Caki2 (cell line): ENCODE data around the gene PRDM16. TPM values are rescaled to one million over a fixed set of nuclear protein-coding genes. Genes with fewer than 3 reads are reported as not detected.

Experiments
- DNase-seq: peaks from one replicate; pipeline ENCODE4 v3.0.0-alpha.2; 2015; ENCODE audit warnings: low read depth
- in situ Hi-C: cut with HindIII; loops from 2 replicates; pipeline ENCODE4 v1.10.0; 2016; ENCODE audit warnings: low sequenced_read_pairs, low pct_unique_long_range_greater_than_20kb, mixed read lengths
- total RNA-seq: library from RNA; depleted of rRNA; stranded (reverse); fragments of >200 nt; shearing (Covaris generic); gene quantifications from 2 replicates; pipeline ENCODE4 v1.2.3, GENCODE V29; 2014; ENCODE audit warnings: low replicate concordance

Gene PRDM16
- total RNA-seq, 1 experiment from 2014 or later: not detected

DNA sequence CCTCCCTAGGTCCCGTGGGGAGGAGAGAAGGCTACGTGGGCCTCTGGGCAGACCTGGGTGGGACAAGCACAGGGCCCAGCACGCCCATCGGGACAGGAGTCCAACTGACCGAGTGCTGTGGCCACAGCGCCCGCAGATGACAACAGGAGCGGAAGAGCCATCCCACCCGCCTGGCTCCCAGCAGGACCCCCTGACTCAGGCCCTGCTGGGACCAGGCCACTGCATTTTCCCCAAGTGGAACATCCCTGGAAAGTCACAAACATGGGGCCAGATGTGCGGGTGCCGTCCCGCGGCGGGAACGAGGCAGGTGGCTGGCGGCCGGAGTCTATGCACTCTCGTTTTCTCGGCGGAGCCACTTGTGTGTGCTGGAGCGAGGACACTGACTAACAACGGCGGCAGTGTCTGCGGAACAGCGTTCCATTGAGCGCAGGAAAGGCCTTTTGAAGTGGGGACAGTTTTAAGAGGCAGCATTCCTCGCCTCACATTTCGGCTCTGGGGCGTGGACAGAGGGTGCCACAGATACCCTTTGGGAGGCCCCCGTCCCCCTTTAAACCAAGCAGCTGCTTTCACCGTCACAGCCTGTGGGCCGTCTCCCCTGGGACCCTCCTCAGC is 291.7 kb downstream of the PRDM16 start:
- DNase-seq: no peak
- in situ Hi-C loops: no loop called here

DNA sequence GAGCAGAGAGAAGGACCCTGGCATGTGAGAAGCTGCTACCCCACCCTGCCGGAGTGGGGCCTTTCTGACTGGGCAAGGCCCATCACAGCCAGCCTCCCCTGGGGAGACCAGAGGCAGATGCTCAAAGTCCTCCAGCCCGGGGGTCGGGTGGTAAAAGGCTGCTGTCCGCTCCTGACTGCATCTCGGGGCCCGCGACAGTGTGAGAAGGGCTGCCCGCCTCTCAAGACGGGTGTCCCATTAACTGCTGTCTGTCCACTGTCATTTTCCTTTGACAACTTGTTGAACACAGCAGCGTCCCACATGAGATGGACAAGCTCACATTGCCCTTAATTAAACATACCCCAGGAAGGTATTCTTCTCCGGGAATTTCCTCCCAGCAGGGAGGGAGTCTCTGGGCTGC is 294.0 kb downstream of the PRDM16 start:
- in situ Hi-C loops: no loop called here
- DNase-seq: no peak

DNA sequence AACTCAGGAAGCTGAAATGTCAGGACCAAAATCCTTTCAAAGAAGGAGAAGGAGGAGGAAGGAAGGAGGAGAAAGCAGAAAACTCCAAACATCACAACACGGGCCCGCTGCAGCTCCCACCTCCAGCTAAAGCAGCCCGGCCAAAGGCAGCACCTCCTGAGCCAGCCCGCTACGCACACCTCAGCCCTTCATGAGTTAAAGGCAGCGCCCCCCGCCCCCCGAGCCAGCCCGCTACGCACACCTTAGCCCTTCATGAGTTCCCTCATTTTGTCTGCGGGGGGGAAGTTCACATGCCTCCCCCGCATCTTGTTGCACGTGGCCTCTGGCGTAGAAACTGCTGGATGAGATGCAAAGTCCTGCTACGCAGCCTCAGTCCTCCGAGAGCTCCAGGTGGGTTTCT is 294.8 kb downstream of the PRDM16 start:
- DNase-seq: no peak
- in situ Hi-C loops: no loop called here

DNA sequence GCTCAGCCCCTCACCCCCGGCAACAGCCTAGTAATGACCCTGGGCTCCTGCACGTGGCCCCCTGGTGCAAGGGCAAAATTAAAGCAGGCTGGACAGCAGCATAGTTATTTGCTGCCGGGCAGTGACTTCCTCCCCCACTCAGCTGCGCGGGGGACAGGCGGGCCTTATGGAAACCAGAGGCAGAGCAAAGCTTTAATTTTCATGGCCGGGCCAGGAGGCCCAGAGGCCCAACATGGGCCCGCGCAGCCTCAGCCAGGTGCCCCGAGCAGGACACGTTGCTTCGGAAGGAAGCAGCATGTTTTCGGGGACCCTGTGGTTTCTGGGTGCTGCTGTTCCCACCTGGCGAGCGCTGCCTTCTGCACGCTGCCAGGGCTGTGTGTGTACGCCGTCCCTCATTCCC is 295.5 kb downstream of the PRDM16 start:
- DNase-seq: no peak
- in situ Hi-C loops: no loop called here

DNA sequence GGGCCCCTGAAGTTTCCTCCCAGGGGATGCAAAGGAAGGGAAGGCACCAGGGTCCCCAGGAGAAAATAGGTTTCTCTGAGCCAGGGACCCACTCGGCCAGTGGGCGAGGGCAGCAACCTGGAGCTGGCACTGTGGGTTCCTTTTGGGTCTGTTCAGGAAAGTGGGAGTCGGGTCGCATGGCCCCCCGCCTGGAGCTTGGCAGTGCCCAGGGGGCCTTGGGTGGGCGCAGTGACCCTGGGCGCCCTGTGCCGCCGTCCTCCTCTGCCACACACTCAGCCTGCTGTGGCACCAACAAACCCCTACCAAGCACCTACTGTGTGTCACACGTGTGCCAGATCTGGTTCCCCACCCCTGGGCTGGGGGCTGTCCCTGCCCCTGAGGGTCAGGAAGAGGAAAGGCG is 296.0 kb downstream of the PRDM16 start:
- DNase-seq: no peak
- in situ Hi-C loops: no loop called here

DNA sequence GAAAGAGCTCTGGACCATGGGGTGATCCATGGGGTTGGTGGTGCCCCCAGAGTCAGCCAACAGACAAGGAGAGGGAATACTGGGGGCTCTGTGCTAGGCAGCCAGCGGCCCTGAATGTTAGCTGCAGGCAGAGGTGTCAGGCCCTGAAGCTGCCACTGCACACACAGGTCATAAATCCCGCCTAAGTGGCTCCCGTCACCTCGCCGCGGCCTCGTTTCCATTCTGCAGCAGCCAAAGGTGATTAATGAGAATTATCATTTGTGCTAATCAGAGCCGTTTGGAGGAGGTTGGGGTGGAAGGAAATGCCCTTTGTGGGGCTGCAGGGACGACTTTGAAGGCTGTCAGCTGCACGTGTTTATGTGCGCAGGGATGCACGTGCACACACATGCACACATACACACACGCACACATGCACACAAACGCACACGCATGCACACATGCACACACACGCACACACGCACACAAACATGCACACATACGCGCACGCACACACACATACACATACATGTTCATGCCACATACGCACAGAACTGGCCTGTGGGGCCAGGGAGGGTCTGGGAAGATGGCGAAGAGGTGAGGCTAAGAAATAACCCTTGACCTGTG is 296.6 kb downstream of the PRDM16 start:
- no peak for DNase-seq
- in situ Hi-C loops: no loop called here

DNA sequence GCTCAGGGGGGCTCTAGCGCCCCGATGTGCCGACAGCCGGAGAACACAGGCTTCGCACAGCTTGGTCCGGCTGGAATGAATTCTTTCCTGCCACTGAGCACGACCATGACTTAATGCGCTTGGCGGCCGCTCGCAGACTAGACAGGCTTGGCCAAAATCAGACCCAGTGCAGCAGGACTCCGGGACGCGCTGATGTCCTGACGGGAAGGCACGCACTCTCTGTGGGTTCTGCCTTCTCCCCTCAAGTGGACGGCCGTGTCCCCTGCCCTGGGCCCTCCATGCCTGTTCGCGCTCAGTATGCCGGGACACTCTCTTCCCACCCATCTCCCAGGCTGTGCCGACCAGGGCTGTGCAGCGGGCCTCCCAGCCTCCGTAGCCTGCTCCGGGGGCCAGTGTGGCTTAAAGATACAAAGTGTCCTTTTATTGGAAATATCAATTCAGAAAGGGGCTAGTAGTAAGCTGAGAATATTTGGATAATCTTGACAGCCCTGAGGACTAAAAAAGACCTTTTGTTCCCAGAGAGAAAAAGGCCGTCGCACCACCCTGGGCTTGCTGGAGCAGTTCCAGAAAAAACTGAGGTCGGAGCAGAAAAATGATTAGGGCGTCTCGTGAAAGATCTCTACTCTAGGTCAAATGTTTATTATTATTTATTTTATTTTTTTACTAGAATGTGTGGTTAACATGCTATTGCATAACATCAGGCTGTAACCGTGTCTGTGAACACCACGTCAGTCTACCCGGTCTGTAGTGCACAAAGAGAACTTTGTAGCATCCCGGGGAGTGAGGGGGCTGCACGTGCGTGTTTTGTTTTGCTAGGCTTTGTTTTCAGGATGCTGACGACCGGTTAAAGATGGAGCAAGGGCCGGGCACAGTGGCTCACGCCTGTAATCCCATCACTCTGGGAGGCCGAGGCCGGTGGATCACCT is 297.4 kb downstream of the PRDM16 start:
- in situ Hi-C loops: no loop called here
- no peak for DNase-seq

DNA sequence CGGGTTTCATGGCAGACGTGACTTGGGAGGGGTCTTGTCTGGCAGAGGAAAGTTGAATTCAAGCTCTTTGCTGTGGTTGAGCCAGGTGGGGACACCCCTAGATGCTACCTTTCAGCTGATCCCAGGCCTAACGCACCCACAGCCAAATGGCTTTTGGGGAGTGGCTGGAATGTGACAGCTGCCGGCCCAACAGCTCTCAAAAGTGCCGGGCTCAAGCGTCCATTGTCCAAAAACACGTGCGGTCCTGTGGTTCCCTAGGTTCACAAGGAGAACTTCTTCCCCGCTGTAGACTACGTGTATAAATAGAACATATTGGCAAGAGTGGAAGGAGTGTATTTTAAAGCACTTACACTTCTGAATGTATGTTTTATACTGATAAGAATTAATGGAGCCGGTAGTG is 298.4 kb downstream of the PRDM16 start:
- DNase-seq: no peak
- in situ Hi-C loops: no loop called here

DNA sequence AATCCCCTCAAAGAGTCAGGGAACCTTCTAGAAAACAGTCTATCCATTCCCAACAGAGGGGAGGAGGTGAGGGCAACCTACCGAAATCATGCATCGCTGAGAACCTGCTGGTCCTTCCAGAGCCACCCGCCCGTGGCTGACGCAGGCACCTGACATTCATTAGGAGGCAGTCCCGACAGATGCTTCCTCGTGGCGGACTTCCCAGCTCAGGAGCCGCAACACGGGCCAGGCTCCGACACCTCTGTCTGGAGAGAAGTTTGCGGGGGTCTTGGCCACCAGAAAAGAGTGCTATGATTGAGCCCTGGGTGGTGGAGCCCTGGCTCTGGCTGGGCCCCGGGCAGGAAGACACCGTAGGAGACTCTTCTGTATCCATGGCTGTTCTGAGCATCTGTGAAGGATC is 299.1 kb downstream of the PRDM16 start:
- in situ Hi-C loops: no loop called here
- no peak for DNase-seq

DNA sequence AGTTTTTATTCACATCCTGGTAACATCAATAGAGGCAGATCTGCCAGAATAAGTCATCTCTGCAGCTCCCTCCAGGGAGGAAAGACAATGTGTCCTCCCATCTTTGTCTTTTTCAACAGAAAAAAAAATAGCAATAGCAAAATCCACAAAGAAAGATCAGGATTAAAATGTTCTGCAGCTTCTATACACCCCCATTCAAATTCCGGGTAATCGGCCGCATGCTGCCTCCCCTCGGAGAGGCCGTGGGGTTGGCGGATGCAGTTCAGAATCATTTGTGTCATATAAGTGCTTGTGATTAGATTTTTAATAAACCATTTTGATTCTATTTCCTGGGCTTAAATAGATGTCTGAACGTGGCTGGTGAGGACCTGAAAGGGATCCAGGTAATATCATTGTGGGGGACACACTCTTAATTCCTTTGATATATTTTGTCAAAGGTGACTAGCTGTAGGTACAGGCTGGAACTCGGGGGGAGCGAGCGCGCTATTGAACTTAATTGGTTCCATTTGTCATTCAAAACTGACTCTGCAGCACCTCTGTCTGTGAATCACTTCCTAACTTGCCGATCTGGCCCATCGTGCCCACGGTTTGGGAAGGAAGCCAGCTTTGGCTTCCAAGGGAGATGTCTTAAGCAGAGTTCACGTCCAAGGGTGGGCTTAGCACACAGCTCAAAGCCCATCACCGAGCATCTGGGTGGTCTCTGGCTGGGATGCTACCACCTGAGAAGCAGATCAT is 299.9 kb downstream of the PRDM16 start:
- in situ Hi-C loops: no loop called here
- DNase-seq: no peak

DNA sequence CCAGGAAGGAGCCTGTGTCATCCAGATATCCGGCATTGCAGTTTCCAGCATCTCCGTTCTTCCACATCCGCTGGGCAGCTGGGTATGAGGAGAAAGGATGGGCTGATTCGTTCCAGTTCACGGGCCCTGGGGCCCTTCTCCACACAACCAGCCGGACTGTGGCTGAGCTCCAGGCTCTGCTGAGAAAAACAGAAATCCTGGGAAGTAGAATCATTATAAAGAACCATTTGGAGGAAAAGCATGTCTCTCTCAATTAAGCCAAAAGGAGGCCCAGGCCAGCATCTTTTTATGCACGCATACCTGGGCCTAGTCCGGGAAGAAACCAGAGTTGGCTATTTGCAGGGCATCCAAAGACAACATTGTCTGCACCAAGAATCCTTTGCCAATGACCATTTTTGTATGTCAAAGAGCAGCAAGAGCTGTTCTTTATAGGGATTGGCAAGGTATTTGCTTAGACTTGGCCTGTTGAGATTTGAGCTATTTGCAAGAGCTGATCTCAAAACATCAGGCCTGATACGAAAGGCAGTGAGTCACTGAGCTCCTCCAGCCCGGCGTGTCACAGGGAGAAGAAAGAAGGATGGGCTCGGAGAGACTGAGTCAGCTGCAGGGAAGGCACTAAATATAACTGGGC is 300.6 kb downstream of the PRDM16 start:
- peak; percentile 39 for DNase-seq
- in situ Hi-C loops: no loop called here

DNA sequence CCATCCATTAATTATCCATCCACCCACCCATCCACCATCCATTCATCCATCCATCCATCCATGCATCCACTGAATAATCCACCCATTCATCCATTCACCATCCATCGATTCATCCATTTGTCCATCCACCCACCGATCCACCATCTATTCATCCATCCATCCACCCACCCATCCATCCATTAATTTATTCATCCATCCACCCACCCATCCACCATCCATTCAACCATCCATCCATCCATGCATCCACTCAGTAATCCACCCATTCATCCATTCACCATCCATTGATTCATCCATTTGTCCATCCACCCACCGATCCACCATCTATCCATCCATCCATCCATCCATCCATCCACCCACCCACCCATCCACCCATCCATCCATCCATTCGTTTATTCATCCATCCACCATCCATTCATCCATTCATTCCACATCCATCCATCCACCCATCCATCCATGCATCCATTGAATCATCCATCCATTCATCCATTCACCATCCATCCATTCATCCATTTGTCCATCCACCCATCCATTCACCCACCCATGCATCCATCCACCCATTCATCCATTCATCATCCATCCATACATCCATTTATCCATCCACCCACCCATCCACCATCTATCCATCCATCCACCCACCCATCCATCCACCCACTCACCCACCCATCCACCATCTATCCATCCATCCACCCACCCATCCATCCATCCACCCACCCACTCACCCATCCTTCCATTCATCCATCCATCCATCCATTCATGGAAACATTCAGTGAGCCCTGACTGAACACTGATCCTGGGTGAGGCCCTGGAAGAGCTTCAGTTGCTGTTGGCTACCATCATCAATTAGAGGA is 302.1 kb downstream of the PRDM16 start:
- in situ Hi-C loops: no loop called here
- DNase-seq: no peak

DNA sequence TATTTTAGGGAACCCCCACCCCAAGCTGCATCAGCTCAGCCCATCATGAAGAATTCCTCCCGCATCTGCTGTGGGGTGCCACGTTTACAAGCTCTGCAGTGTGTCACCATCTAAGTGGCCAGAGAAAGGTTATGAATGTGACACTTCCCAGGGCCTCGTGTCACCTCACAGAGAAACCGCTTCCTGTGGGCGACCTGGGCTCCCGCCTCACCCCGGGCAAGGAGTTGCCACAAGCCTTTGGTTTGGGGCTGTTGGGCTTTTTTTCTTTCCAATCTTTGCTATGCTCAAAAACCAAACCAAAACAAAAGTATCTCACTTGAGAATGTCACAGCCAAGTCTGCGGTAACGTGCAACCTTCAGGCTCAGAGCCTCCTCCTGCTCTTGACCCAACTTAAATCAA is 303.3 kb downstream of the PRDM16 start:
- in situ Hi-C loops: no loop called here
- no peak for DNase-seq

DNA sequence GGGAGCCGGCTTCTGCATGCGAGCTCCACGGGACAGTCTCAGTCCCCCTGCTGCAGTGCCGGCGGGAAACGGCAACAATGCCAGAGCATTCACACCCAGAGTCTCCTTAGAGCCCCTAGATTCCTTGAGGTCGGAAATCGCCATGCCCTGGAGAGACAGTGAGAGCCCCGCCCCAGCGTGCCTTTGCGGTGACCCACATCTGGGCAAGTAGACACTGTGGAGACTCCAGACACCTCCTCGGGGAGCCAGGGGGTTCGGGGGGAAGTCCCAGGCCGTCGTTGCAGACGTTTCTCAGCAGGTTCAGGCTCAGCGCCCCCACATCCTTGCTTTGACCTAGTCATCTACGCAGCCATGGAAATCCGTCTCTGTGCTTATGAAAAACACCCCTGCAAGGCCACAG is 304.2 kb downstream of the PRDM16 start:
- in situ Hi-C loops: no loop called here
- DNase-seq: no peak

DNA sequence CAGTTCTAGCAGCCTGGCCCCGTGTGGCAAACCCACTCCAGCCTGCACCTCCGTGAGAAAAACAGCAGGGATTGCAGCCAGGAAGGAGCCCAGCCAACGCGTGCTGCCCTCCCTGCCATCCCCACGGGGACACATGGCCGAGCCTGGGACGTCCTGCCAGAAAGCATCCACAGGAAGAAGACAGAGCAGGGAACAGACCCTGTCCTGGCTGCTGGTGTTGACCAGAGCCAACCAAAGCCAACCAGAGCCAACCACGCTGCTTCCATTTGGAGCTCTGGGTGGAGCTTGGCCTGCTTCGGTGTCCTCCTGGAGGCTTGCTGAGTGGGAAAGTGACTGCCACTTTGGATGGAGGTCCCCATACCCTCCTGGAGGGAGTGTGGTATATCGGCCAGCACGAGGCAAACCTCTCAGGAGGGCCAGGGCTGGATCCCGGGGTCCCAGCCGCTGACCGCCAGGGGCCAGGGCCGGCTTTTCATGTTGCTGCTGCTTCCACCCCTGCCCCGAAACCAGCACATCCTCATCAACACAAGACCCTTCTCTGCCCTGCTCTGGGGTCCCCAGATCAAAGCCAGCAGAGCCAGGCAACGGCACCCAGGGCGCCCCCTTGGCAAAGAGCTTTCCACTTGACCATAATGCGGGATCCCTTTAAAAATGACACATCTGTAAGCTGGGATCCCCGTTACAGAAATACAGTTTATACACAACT is 304.9 kb downstream of the PRDM16 start:
- no peak for DNase-seq
- in situ Hi-C loops: no loop called here

DNA sequence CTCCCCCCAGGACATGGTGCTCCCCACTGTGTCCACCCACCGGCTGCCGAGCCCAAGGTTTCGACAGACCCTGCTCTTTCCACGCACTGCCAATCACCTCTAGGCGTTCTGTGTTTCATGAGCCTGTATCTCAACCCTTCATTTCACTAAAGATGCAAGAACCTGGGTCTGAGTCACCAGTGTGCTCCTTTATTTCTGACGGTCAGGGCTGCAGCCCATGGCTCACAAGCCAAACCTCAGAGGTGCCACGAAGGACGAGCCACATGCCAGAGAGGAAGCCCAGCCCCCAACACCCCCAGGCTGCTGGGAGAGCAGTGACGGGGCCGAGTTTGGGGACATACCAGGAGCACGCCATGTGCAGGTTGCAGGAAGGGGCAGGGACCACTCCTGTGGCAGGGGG is 306.2 kb downstream of the PRDM16 start:
- in situ Hi-C loops: no loop called here
- no peak for DNase-seq

DNA sequence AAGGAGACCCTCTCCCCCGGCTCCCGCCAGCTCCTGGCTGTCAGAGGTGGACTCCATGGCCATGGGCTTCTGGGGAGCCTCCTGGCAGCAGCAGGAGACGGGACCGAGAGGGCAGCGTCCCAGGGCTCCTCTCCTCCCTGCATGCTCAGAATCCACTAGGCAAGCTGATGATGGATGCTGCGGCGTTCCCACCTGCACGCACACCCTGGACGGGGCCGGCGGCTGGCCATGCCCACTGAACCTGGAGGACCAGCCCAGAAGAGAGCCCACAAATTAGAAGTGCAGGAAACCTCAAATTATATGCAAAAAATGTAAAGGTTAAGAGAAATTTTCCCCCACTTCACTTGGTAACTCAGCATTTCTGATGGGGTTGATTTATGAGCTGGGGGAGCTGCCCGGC is 308.2 kb downstream of the PRDM16 start:
- in situ Hi-C loops: no loop called here
- DNase-seq: no peak
